ENCODE results near the gene HEBP2. TPM values are rescaled to one million over a fixed set of nuclear protein-coding genes. Genes with fewer than 3 reads are reported as not detected.

The HEBP2 gene
- total and polyA plus RNA-seq, 7 donors = 19.6 to 133 (median 83.9) TPM

- intact Hi-C loops (cut with DNase I) = loop anchor here in 1 of 2 donors (10.0 kb wide), 1 partner anchor 292 kb away; no protein-coding TSS in a partner anchor
- WGBS, 3 donors = 72 to 83% (median 78%) methylated on average over 2 of the region's 2 CpGs
- H3K4me1 ChIP-seq = peaks cover 13% of the 10 kb centered on the region
- no peak for DNase-seq
- no peak for ATAC-seq
- TF ChIP-seq, protein P1, sequence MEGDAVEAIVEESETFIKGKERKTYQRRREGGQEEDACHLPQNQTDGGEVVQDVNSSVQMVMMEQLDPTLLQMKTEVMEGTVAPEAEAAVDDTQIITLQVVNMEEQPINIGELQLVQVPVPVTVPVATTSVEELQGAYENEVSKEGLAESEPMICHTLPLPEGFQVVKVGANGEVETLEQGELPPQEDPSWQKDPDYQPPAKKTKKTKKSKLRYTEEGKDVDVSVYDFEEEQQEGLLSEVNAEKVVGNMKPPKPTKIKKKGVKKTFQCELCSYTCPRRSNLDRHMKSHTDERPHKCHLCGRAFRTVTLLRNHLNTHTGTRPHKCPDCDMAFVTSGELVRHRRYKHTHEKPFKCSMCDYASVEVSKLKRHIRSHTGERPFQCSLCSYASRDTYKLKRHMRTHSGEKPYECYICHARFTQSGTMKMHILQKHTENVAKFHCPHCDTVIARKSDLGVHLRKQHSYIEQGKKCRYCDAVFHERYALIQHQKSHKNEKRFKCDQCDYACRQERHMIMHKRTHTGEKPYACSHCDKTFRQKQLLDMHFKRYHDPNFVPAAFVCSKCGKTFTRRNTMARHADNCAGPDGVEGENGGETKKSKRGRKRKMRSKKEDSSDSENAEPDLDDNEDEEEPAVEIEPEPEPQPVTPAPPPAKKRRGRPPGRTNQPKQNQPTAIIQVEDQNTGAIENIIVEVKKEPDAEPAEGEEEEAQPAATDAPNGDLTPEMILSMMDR (IDR thresholded peaks at IDR 0.05) = no peak
- no peak overlapping the region for H3K27ac ChIP-seq
- H3K27me3 ChIP-seq (ENCODE audit: insufficient read depth in 3 of 3, low read length in 2 of 3) = no peaks in the 10 kb centered on the region
- peaks cover 16 to 61% of the 10 kb centered on the region in 2 donors for H3K36me3 ChIP-seq (ENCODE audit: insufficient read depth in 1 of 2, low read depth in 1 of 2)
- H3K9me3 ChIP-seq = no peaks in the 10 kb centered on the region
- no peak overlapping the region for H3K4me3 ChIP-seq
Observed at GRCh38 chr6:138406443-138406842, 2.4 kb downstream of the HEBP2 start.

GRCh38 chr6:138410048-138410735, 6.2 kb downstream of the HEBP2 start:
- H3K27me3 ChIP-seq (ENCODE audit: insufficient read depth in 3 of 3, low read length in 2 of 3) = no peaks in the 10 kb centered on the region
- DNase-seq (peak in 1 of 2 donors; percentile 41), ATAC-seq (peak in 3 of 4 donors; percentile 46 to 75 (median 67))

GRCh38 chr6:138410972-138411880, 7.2 kb downstream of the HEBP2 start:
- TF ChIP-seq, protein P1 (IDR thresholded peaks at IDR 0.05) = no peak
- H3K27ac ChIP-seq = no peak overlapping the region
- intact Hi-C loops (cut with DNase I) = no loop called here
- peaks cover 22 to 90% of the 10 kb centered on the region in 2 donors for H3K36me3 ChIP-seq (ENCODE audit: insufficient read depth in 1 of 2, low read depth in 1 of 2)
- no peaks in the 10 kb centered on the region for H3K9me3 ChIP-seq
- ATAC-seq (no peak), DNase-seq (no peak)
- H3K27me3 ChIP-seq (ENCODE audit: insufficient read depth in 3 of 3, low read length in 2 of 3) = no peaks in the 10 kb centered on the region
- peaks cover 4% of the 10 kb centered on the region for H3K4me1 ChIP-seq
- 89 to 95% (median 89%) methylated on average over 6 of the region's 6 CpGs for WGBS, 3 donors
- no peak overlapping the region for H3K4me3 ChIP-seq

More at GRCh38 chr6:138410048-138410735, 6.2 kb downstream of the HEBP2 start:
- peaks cover 27 to 91% of the 10 kb centered on the region in 2 donors for H3K36me3 ChIP-seq (ENCODE audit: insufficient read depth in 1 of 2, low read depth in 1 of 2)
- TF ChIP-seq, protein P1 (IDR thresholded peaks at IDR 0.05) = no peak
- peaks cover 13% of the 10 kb centered on the region for H3K4me1 ChIP-seq
- H3K27ac ChIP-seq = no peak overlapping the region
- intact Hi-C loops (cut with DNase I) = no loop called here
- H3K9me3 ChIP-seq = no peaks in the 10 kb centered on the region
- 85 to 91% (median 88%) methylated on average over 8 of the region's 8 CpGs for WGBS, 3 donors
- no peak overlapping the region for H3K4me3 ChIP-seq

- DNase-seq (no peak), ATAC-seq (peak in 1 of 4 donors; percentile 36)
- Histone ChIP-seq H3K36me3 (ENCODE audit: insufficient read depth in 1 of 2, low read depth in 1 of 2) (peaks cover 11 to 77% of the 10 kb centered on the region in 2 donors), H3K4me1 (peaks cover 4% of the 10 kb centered on the region), H3K4me3 (no peak overlapping the region), H3K9me3 (no peaks in the 10 kb centered on the region), H3K27me3 (ENCODE audit: insufficient read depth in 3 of 3, low read length in 2 of 3) (no peaks in the 10 kb centered on the region), H3K27ac (no peak overlapping the region)
- TF ChIP-seq, protein P1 (IDR thresholded peaks at IDR 0.05) = no peak
- intact Hi-C loops (cut with DNase I) = no loop called here
- WGBS, 3 donors = 71 to 83% (median 73%) methylated on average over 5 of the region's 5 CpGs
Observed at GRCh38 chr6:138415125-138415524, 11.1 kb downstream of the HEBP2 start.

Data from psoas muscle (tissue), 8 donors.